HEK293 (cell line): Measurements from ENCODE around the gene NAIF1.

Experiments used
- CTCF ChIA-PET: fragments of 350-600 bp; formaldehyde crosslinking; extraction: SDS; loops from one replicate; lab custom pipeline; 2021; ENCODE audit warnings: antibody characterized with exemption; lab: Yijun Ruan, JAX
- POLR2A ChIA-PET: fragments of 300-600 bp; formaldehyde crosslinking; extraction: SDS; loops from one replicate; lab custom pipeline; 2020; ENCODE audit warnings: antibody characterized with exemption, inconsistent platforms; lab: Yijun Ruan, JAX
- H3K27ac ChIP-seq: fragments of 200-500 bp; sonication (Bioruptor generic); 2 replicates; pipeline ENCODE4 v1.5.1; 2014; ENCODE audit warnings: low read depth, low read length, control low read depth, inconsistent platforms; ENCODE audit errors: extremely low read depth
- H3K36me3 ChIP-seq, 2 experiments: fragments of 200-500 bp in 1 of 2; sonication (Bioruptor generic) in 1 of 2; 1 replicate in 1 of 2; 2 replicates in 1 of 2; pipeline ENCODE4 v1.5.1; 2014 to 2017; ENCODE audit warnings: inconsistent platforms in 2 of 2, low read length in 2 of 2; ENCODE audit not compliant: control insufficient read depth in 2 of 2, insufficient read depth in 1 of 2
- H3K4me1 ChIP-seq: fragments of 200-500 bp; sonication (Bioruptor generic); 2 replicates; pipeline ENCODE4 v1.5.1; 2014; ENCODE audit warnings: mild to moderate bottlenecking, low read length, inconsistent platforms; ENCODE audit not compliant: control insufficient read depth, insufficient read depth
- H3K4me3 ChIP-seq: 2 replicates; pipeline ENCODE4 v1.5.1; 2011; ENCODE audit warnings: low read depth, mild to moderate bottlenecking, control low read depth, low read length, moderate library complexity
- H3K9me3 ChIP-seq: fragments of 200-500 bp; sonication (Bioruptor generic); 2 replicates; pipeline ENCODE4 v1.5.1; 2014; ENCODE audit warnings: low read depth, low read length, inconsistent platforms; ENCODE audit not compliant: control insufficient read depth, insufficient read depth
- GLIS1 ChIP-seq: fragments of 450-650 bp; formaldehyde crosslinking; IDR thresholded peaks from 2 replicates; pipeline ENCODE4 v1.5.1; 2016; ENCODE audit warnings: missing biosample characterization, missing genetic modification characterization
- GLIS2 ChIP-seq: fragments of 450-650 bp; formaldehyde crosslinking; IDR thresholded peaks from 2 replicates; pipeline ENCODE4 v1.5.1; 2016; ENCODE audit warnings: missing biosample characterization, missing genetic modification characterization
- HOXD13 ChIP-seq: sonication (generic); formaldehyde crosslinking; IDR thresholded peaks from 2 replicates; pipeline ENCODE4 v1.8.0; 2022; ENCODE audit warnings: missing genetic modification reagents, borderline replicate concordance
- KLF9 ChIP-seq: fragments of 450-650 bp; formaldehyde crosslinking; IDR thresholded peaks from 2 replicates; pipeline ENCODE4 v1.5.1; 2016; ENCODE audit warnings: missing biosample characterization, missing genetic modification characterization, low read depth
- MZF1 ChIP-seq: fragments of 450-650 bp; formaldehyde crosslinking; IDR thresholded peaks from 2 replicates; pipeline ENCODE4 v1.5.1; 2017; ENCODE audit warnings: missing biosample characterization, missing genetic modification characterization, borderline replicate concordance
- OSR2 ChIP-seq: fragments of 450-650 bp; formaldehyde crosslinking; IDR thresholded peaks from 2 replicates; pipeline ENCODE4 v1.5.1; 2016; ENCODE audit warnings: missing biosample characterization, missing genetic modification characterization
- PBX3 ChIP-seq: sonication (generic); formaldehyde crosslinking; IDR thresholded peaks from 2 replicates; pipeline ENCODE4 v1.8.1; 2022; ENCODE audit warnings: mild to moderate bottlenecking, moderate library complexity, missing genetic modification reagents
- TRIM28 ChIP-seq: IDR thresholded peaks from 2 replicates; pipeline ENCODE4 v1.6.1; 2011; ENCODE audit warnings: low read length, control low read depth, borderline replicate concordance
- ZBTB1 ChIP-seq: fragments of 450-650 bp; formaldehyde crosslinking; IDR thresholded peaks from 2 replicates; pipeline ENCODE4 v1.5.1; 2016; ENCODE audit warnings: missing biosample characterization, missing genetic modification characterization
- ZBTB20 ChIP-seq: fragments of 450-650 bp; formaldehyde crosslinking; IDR thresholded peaks from 2 replicates; pipeline ENCODE4 v1.5.1; 2016; ENCODE audit warnings: missing biosample characterization, missing genetic modification characterization
- ZBTB6 ChIP-seq: fragments of 450-650 bp; formaldehyde crosslinking; IDR thresholded peaks from 2 replicates; pipeline ENCODE4 v1.5.1; 2017; ENCODE audit warnings: missing biosample characterization, missing genetic modification characterization
- ZBTB7A ChIP-seq: fragments of 450-650 bp; formaldehyde crosslinking; IDR thresholded peaks from 2 replicates; pipeline ENCODE4 v1.5.1; 2016; ENCODE audit warnings: low read depth, missing biosample characterization, missing genetic modification characterization
- ZFHX2 ChIP-seq: fragments of 450-650 bp; formaldehyde crosslinking; conservative IDR thresholded peaks from 2 replicates; pipeline ENCODE4 v1.5.1; 2016; ENCODE audit warnings: missing biosample characterization, missing genetic modification characterization
- ZFP69B ChIP-seq: fragments of 450-650 bp; formaldehyde crosslinking; IDR thresholded peaks from 2 replicates; pipeline ENCODE4 v1.5.1; 2016; ENCODE audit warnings: missing biosample characterization, missing genetic modification characterization
- ZIC2 ChIP-seq: fragments of 450-650 bp; formaldehyde crosslinking; IDR thresholded peaks from 2 replicates; pipeline ENCODE4 v1.5.1; 2016; ENCODE audit warnings: missing biosample characterization, missing genetic modification characterization
- ZNF121 ChIP-seq: fragments of 450-650 bp; formaldehyde crosslinking; IDR thresholded peaks from 2 replicates; pipeline ENCODE4 v1.5.1; 2016; ENCODE audit warnings: missing biosample characterization, missing genetic modification characterization
- ZNF16 ChIP-seq: fragments of 450-650 bp; formaldehyde crosslinking; IDR thresholded peaks from 2 replicates; pipeline ENCODE4 v1.5.1; 2016; ENCODE audit warnings: low read depth, missing biosample characterization, missing genetic modification characterization
- ZNF174 ChIP-seq: fragments of 450-650 bp; formaldehyde crosslinking; IDR thresholded peaks from 2 replicates; pipeline ENCODE4 v1.5.0; 2017; ENCODE audit warnings: missing biosample characterization, mild to moderate bottlenecking, missing genetic modification characterization
- ZNF19 ChIP-seq: fragments of 450-650 bp; formaldehyde crosslinking; IDR thresholded peaks from 2 replicates; pipeline ENCODE4; 2016; ENCODE audit warnings: missing biosample characterization, missing genetic modification characterization, low read depth
- ZNF214 ChIP-seq: fragments of 450-650 bp; formaldehyde crosslinking; IDR thresholded peaks from 2 replicates; pipeline ENCODE4 v1.5.1; 2017; ENCODE audit warnings: missing biosample characterization, mild to moderate bottlenecking, missing genetic modification characterization, borderline replicate concordance
- ZNF335 ChIP-seq: fragments of 450-650 bp; formaldehyde crosslinking; conservative IDR thresholded peaks from 2 replicates; pipeline ENCODE4 v1.5.1; 2016; ENCODE audit warnings: missing biosample characterization, missing genetic modification characterization
- ZNF391 ChIP-seq: fragments of 450-650 bp; formaldehyde crosslinking; IDR thresholded peaks from 2 replicates; pipeline ENCODE4 v1.5.1; 2016; ENCODE audit warnings: low read depth, missing biosample characterization, missing genetic modification characterization, borderline replicate concordance
- ZNF398 ChIP-seq: fragments of 450-650 bp; formaldehyde crosslinking; IDR thresholded peaks from 2 replicates; pipeline ENCODE4 v1.5.1; 2017; ENCODE audit warnings: missing biosample characterization, missing genetic modification characterization
- ZNF473 ChIP-seq: fragments of 450-650 bp; formaldehyde crosslinking; IDR thresholded peaks from 2 replicates; pipeline ENCODE4 v1.5.1; 2017; ENCODE audit warnings: missing biosample characterization, missing genetic modification characterization
- ZNF488 ChIP-seq: fragments of 450-650 bp; formaldehyde crosslinking; IDR thresholded peaks from 2 replicates; pipeline ENCODE4 v1.5.1; 2016; ENCODE audit warnings: missing biosample characterization, missing genetic modification characterization
- ZNF521 ChIP-seq: fragments of 450-650 bp; formaldehyde crosslinking; IDR thresholded peaks from 2 replicates; pipeline ENCODE4 v1.5.1; 2017; ENCODE audit warnings: missing biosample characterization, mild to moderate bottlenecking, missing genetic modification characterization
- ZNF704 ChIP-seq: fragments of 450-650 bp; formaldehyde crosslinking; IDR thresholded peaks from 2 replicates; pipeline ENCODE4 v1.5.1; 2016; ENCODE audit warnings: missing biosample characterization, missing genetic modification characterization
- ZNF707 ChIP-seq: fragments of 450-650 bp; formaldehyde crosslinking; IDR thresholded peaks from 2 replicates; pipeline ENCODE4 v1.5.1; 2016; ENCODE audit warnings: missing biosample characterization, missing genetic modification characterization
- ZNF776 ChIP-seq: fragments of 450-650 bp; formaldehyde crosslinking; IDR thresholded peaks from 2 replicates; pipeline ENCODE4 v1.5.0; 2017; ENCODE audit warnings: missing biosample characterization, missing genetic modification characterization, borderline replicate concordance
- ZNF837 ChIP-seq: fragments of 450-650 bp; formaldehyde crosslinking; IDR thresholded peaks from 2 replicates; pipeline ENCODE4 v1.5.1; 2016; ENCODE audit warnings: missing biosample characterization, missing genetic modification characterization
- ZSCAN23 ChIP-seq: fragments of 450-650 bp; formaldehyde crosslinking; IDR thresholded peaks from 2 replicates; pipeline ENCODE4 v1.5.1; 2016; ENCODE audit warnings: missing biosample characterization, missing genetic modification characterization
- ZSCAN4 ChIP-seq: fragments of 450-650 bp; formaldehyde crosslinking; IDR thresholded peaks from 2 replicates; pipeline ENCODE4 v1.5.1; 2017; ENCODE audit warnings: missing biosample characterization, missing genetic modification characterization

Gene NAIF1

GRCh38 chr9:128097543-128098296 is 30.6 kb upstream of the NAIF1 start:
- no peak overlapping the region for H3K27ac ChIP-seq
- ChIA-PET POLR2A (interaction anchor here (0.5 to 2.2 kb wide), 12 partner anchors 8 to 143 kb away, joined by 3 to 14 read pairs (median 4); partner anchors contain the start of genes EEIG1 and SLC25A25), CTCF (interaction anchor here (0.6 to 5.0 kb wide), 14 partner anchors 13 to 1949 kb away, joined by 3 to 42 read pairs (median 4); no protein-coding TSS in a partner anchor)
- H3K4me1 ChIP-seq, result 0 out of 2 replicates have a peak, but pooled peaks cover 4% of the 10 kb centered on the region
- H3K4me3 ChIP-seq, result no peak overlapping the region
- H3K36me3 ChIP-seq, result peaks cover 0 to 22% of the 10 kb centered on the region in 2 experiments; a peak in 1 of 3 replicates
- H3K9me3 ChIP-seq, result no peaks in the 10 kb centered on the region
- peak; percentile 62 for TF ChIP-seq ZNF335
- TF ChIP-seq ZNF391 (tag by site-specific recombination), result no peak
- TF ChIP-seq ZNF16, result no peak
- TF ChIP-seq TRIM28, result no peak
- peak; percentile 16; the same call in 1 of the 2 replicates for TF ChIP-seq ZIC2
- TF ChIP-seq GLIS1, result peak; percentile 56
- no peak for TF ChIP-seq ZNF704 (tag by site-specific recombination)
- TF ChIP-seq ZNF521, result no peak
- no peak for TF ChIP-seq ZSCAN23 (tag by site-specific recombination)
- no peak for TF ChIP-seq ZNF707
- TF ChIP-seq ZNF398, result no peak
- no peak for TF ChIP-seq ZNF19 (tag by site-specific recombination)
- TF ChIP-seq MZF1 (tag by site-specific recombination), result no peak
- no peak for TF ChIP-seq ZNF174 (tag by site-specific recombination)
- TF ChIP-seq ZBTB7A (tag by site-specific recombination), result no peak
- TF ChIP-seq ZSCAN4, result no peak
- TF ChIP-seq GLIS2, result peak; percentile 32; the same call in 1 of the 2 replicates
- TF ChIP-seq ZNF776 (tag by site-specific recombination), result no peak
- TF ChIP-seq ZNF121, result no peak
- no peak for TF ChIP-seq ZFP69B (tag by site-specific recombination)
- no peak for TF ChIP-seq OSR2 (tag by site-specific recombination)
- TF ChIP-seq ZBTB6 (tag by site-specific recombination), result no peak
- peak; percentile 41 for TF ChIP-seq ZFHX2
- TF ChIP-seq ZBTB1 (tag by site-specific recombination), result no peak
- TF ChIP-seq KLF9 (tag by site-specific recombination), result no peak
- no peak for TF ChIP-seq ZNF214 (tag by site-specific recombination)
- TF ChIP-seq ZNF837 (tag by site-specific recombination), result no peak
- no peak for TF ChIP-seq PBX3 (CRISPR knock-in tag)
- no peak for TF ChIP-seq HOXD13
- no peak for TF ChIP-seq ZNF473 (tag by site-specific recombination)
- no peak for TF ChIP-seq ZBTB20 (tag by site-specific recombination)
- no peak for TF ChIP-seq ZNF488
